Amniotic epithelial cell (primary cell): ENCODE data around the gene KCNK10.
"Not testable (repeated sequence)": the region's sequence is repeated elsewhere in the genome, so short reads cannot be mapped to it uniquely, and the experiment has no call there.

Experiments
- DNase-seq: peaks from one replicate; pipeline ENCODE4 v3.0.0-alpha.2; 2010; ENCODE audit warnings: low read depth

The KCNK10 gene

GRCh38 chr14:88266474-88266873 lies 56.6 kb downstream of the KCNK10 start:
- DNase-seq: no peak

DNA sequence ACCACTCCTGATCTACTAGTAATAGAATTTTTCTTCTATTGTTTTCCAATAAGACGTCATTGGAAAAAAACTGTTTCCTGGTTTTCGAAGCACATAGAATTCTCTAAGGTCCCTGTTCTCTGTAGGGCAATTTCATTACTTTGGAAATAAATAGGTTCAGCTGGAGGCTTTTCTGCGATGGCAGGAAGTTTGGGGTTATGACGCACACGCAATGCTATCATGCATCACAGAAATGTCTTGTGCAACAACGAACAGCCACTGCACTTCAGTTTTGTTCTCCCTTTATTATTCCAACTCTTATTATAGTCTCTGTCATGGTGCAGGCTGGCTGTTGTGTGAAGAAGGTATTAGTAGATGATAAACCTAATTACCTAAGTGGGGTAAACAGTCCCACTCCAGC lies 59.0 kb downstream of the KCNK10 start:
- DNase-seq: no peak

GRCh38 chr14:88261302-88261701 lies 61.8 kb downstream of the KCNK10 start:
- not testable (repeated sequence) for DNase-seq

GRCh38 chr14:88258021-88258420 lies 65.0 kb downstream of the KCNK10 start:
- no peak for DNase-seq

- DNase-seq: no peak
These were observed 65.8 kb downstream of the KCNK10 start for GRCh38 chr14:88256997-88257950.

DNA sequence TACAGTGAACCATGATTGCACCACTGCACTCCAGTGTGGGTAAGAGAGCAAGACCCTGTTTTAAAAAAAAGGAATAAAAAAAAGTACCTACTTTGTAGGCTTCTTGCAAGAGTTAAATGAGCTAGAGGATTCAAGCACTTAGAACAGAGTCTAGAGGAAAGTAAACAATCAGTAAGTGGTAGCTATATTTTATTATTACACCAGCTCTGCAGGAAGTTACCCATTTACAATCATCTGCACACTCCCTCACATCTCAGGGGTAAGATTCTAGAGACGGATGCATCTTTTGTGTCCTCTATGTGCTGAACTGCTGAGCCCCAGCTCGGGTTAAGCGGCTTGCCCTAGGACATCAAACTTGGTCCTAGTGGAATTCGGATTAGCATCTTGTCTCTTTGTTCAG lies 67.3 kb downstream of the KCNK10 start:
- no peak for DNase-seq

DNA sequence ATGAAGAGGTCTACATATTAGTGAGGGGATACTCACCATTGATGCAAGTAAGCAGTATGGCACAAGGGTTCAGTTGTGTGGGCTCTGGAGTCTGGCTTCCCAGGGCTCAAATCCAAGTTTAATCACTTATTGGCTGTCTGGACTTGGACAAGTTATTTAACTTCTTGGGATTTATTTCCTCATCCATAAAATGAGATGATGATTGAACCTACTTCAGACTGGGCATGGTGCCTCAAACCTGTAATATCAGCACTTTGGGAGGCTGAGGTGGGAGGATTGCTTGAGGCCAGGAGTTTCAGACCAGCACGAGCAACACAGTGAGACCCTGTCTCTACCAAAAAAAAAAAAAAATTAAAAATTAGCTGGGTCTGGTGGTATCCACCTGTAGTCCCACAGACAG lies 67.9 kb downstream of the KCNK10 start:
- no peak for DNase-seq

DNA sequence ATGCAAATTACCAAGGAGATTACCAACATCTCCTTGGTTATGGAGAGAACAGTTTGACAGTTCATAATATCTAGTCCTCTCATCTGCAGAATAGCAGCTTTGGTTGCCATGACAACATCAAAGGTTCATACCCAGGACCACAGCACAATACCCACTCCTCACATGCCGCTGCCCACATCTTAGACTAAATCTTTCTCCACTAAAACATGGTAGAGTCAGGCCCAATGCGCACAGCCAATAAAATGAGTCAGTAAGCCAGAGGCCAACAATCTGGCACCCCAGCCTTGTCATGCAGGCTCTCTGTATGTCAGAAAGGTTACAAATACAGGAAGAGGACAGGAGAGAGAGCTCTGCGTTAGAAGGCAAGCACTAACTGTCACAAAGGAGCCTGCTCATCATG lies 70.6 kb downstream of the KCNK10 start:
- DNase-seq: no peak

GRCh38 chr14:88251650-88252049 lies 71.4 kb downstream of the KCNK10 start:
- no peak for DNase-seq

GRCh38 chr14:88249266-88249665 lies 73.8 kb downstream of the KCNK10 start:
- no peak for DNase-seq

DNA sequence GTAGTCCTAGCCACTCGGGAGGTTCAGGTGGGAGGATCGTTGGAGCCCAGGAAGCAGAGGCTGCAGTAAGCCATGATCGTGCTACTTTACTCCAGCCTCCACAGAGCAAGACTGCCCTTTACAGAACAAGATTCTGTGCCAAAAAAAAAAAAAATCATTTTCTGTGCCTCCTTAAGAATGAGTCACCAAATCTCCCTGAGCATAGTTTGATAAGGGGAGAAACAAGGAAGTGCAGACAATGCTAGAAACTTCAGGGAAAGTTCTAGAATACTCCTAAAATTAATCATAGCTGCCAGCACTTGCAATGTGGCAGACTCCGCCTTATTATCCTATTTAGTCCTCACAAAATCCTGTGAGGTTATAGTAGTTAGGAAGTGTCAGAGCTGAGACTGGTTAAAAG lies 74.5 kb downstream of the KCNK10 start:
- peak; percentile 0 for DNase-seq

- DNase-seq: no peak
These were observed 75.8 kb downstream of the KCNK10 start for GRCh38 chr14:88247228-88247627.

- DNase-seq: no peak
These were observed 77.7 kb downstream of the KCNK10 start for GRCh38 chr14:88245321-88245720.

DNA sequence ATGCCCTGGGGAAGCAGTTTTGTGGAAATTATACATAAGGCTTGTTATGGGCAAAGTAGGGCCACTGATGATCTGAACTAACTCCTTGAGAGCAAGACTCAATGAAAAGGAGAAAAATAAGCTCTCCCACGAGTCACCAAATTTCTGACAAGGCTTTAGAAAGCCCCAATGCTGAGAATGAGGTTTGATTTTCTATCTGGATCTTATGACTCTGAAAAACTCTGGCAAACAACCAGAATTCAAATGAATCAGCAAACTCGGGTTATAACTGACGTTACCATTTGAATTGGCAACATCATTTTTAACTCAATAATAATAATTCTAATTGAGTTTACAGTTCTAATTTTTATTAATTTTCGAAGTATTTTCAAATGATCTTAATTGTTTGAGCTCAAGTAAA lies 79.1 kb downstream of the KCNK10 start:
- no peak for DNase-seq

DNA sequence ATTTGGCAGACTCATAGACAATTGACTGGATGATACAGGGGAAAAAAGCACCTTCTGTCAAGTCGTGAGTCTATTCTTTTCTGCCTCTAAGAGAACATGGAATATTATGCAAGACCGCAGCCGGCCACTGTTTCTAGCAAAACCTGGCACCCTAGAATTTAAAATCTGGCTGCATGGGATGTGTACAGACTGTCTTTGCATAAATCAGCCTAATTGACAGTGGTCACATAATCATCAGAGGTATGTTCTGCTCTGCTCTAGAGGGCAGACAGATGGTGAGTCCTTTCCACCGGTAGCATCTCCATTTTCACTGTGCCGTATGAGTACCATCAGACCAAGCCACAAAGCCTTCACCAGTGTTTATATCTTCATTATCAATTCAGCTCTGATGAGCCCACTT lies 80.6 kb downstream of the KCNK10 start:
- DNase-seq: no peak

DNA sequence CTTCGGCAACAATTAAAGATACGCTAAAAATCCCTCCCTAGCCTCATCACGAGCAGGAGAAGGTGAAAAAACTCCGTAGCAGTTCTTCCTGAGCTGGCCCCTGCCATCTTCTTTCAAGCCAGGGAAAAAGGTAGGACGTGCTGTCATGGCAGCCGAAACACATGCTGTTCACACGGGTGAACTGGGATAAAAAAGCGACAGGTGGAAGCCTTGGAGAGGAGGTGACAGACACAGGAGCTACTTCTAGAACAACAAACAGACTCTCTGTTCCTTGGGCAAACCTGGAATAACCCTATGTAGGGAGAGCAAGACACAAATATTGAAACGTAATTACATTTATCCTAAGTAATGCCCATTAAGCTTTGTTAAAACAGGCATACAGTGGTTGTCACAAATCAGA lies 81.3 kb downstream of the KCNK10 start:
- no peak for DNase-seq

- DNase-seq: no peak
These were observed 88.6 kb downstream of the KCNK10 start for GRCh38 chr14:88234442-88234841.

GRCh38 chr14:88233915-88234314 lies 89.2 kb downstream of the KCNK10 start:
- no peak for DNase-seq

DNA sequence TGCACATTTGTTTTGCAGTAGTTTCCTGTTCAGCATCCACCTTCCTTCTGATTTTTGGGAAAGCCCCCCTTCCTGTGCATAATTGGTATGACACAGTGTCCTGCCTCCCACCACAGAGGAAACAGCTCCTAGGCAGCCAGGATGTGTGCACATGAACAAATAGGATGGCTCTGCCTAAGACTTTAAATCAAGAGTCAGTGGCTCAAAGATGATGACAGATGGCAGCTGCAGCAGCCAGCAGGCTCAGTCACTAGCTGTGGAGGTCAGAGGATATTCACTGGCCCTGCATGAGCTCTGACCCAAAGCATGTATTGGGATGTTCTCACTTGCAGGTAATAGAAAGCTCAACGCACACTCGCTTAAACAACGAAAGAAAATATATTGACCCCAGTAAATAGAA lies 90.3 kb downstream of the KCNK10 start:
- DNase-seq: no peak

DNA sequence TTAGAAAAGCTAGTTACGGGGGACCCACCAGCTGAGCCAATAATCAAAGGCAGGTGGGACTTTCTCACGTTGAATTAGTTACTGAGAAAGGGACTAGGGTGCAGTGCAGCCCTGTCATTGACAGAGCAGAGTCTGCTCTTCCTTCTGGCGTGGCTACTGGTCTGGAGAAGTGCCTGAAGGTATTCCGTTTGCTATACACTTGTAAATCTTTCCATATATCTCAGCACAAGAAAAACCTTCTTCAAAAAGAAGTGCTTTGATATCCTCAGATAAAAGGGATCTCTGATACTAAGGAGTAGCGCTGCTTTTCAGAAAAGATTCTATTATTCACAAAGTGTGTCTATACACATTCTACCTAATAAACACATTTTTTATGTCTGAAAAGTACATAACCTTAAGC lies 91.5 kb downstream of the KCNK10 start:
- DNase-seq: no peak

GRCh38 chr14:88229428-88229827 lies 93.6 kb downstream of the KCNK10 start:
- DNase-seq: no peak

DNA sequence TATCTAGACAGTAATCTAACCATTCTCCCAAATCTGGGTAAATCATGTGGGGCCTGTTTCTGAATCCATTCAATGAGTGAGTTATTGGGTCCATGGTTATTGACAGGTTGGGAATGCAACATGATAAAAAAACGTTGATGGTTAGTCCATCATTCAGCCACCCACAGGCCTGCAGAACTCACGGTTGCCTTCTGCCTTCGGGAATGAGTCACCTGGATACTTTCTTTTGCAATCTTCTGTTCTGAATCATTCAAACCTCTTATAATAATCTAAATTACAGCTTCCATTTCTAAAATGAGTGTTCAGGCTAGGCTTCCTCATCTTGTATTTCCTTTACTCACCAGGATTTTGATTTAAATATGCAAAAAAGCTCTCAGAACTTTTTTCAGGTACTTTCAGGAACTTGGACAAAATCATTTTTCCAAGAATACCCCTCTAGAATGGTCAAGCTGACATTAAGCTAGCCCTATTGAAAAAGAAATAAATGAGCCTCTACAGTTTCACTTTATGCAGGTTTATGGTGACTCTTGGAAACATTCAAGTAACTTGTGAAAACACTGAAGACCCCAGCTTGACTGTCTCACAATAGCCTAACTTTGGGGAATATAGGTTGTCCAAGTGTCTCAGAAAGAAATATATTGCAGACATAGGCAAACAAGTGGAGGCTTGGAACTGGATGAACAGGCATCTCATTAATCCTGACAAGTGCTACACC lies 94.4 kb downstream of the KCNK10 start:
- DNase-seq: no peak

- DNase-seq: no peak
These were observed 95.4 kb downstream of the KCNK10 start for GRCh38 chr14:88227693-88228092.
